Mesothelial cell of epicardium (in vitro differentiated cells): ENCODE results near the gene TACC2. TPM values are rescaled to one million over a fixed set of nuclear protein-coding genes. Genes with fewer than 3 reads are reported as not detected.

Source experiments
- DNase-seq, 2 experiments: peaks; one replicate each; pipeline ENCODE4 v3.0.0; 2021; ENCODE audit warnings: low spot score in 2 of 2; ENCODE audit not compliant: unreplicated experiment in 2 of 2
- H3K27ac Mint-ChIP-seq: 2 replicates; pipeline ENCODE4 v1.8.0; 2021; ENCODE audit warnings: mixed read lengths
- H3K27me3 Mint-ChIP-seq: 2 replicates; pipeline ENCODE4 v1.8.0; 2021; ENCODE audit warnings: low read depth, mixed read lengths
- H3K36me3 Mint-ChIP-seq: 2 replicates; pipeline ENCODE4 v1.8.0; 2021; ENCODE audit warnings: mixed read lengths
- H3K4me1 Mint-ChIP-seq: 2 replicates; pipeline ENCODE4 v1.8.0; 2021; ENCODE audit warnings: mixed read lengths
- H3K4me3 Mint-ChIP-seq: 2 replicates; pipeline ENCODE4 v1.8.0; 2021; ENCODE audit warnings: mild to moderate bottlenecking, moderate library complexity, mixed read lengths
- H3K9me3 Mint-ChIP-seq: 2 replicates; pipeline ENCODE4 v1.8.0; 2021; ENCODE audit warnings: mixed read lengths
- total RNA-seq: library from RNA; stranded (reverse); gene quantifications from 3 replicates; pipeline ENCODE4 v1.2.1, GENCODE V29; 2021
- TF ChIP-seq, protein P1 (sequence below): fragments of 200-600 bp; sonication (generic); IDR thresholded peaks from one replicate; pipeline ENCODE4 v1.5.0; 2021; ENCODE audit warnings: antibody characterized with exemption; ENCODE audit not compliant: unreplicated experiment

Gene TACC2
- total RNA-seq, 1 donor from 2014 or later = 25.5 TPM

DNA sequence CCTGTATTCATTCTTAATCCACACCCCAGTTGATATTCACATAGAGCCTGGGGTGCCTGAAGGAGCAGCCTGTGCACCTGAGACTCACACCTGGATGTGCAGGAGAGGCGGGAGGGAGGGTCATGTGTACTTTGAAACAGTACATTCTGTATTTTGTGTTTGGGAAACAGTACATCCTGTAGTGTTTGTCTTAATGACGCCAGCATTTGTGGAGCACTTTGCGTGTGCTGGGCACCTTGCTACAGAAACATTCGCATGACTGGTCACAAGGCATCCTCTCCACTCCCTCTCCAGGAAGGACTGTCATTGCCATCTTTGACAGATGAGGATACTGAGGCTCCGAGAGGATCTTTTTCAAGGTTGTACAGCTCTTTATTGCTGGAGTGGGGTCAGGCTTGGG, 132.1 kb downstream of the TACC2 start:
- no peaks in the 10 kb centered on the region for H3K36me3 Mint-ChIP-seq
- TF ChIP-seq, protein P1, sequence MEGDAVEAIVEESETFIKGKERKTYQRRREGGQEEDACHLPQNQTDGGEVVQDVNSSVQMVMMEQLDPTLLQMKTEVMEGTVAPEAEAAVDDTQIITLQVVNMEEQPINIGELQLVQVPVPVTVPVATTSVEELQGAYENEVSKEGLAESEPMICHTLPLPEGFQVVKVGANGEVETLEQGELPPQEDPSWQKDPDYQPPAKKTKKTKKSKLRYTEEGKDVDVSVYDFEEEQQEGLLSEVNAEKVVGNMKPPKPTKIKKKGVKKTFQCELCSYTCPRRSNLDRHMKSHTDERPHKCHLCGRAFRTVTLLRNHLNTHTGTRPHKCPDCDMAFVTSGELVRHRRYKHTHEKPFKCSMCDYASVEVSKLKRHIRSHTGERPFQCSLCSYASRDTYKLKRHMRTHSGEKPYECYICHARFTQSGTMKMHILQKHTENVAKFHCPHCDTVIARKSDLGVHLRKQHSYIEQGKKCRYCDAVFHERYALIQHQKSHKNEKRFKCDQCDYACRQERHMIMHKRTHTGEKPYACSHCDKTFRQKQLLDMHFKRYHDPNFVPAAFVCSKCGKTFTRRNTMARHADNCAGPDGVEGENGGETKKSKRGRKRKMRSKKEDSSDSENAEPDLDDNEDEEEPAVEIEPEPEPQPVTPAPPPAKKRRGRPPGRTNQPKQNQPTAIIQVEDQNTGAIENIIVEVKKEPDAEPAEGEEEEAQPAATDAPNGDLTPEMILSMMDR = no peak
- no peak overlapping the region for H3K27ac Mint-ChIP-seq
- no peak for DNase-seq
- H3K4me3 Mint-ChIP-seq = no peak overlapping the region
- H3K4me1 Mint-ChIP-seq = no peaks in the 10 kb centered on the region
- H3K27me3 Mint-ChIP-seq = no peaks in the 10 kb centered on the region
- no peaks in the 10 kb centered on the region for H3K9me3 Mint-ChIP-seq

DNA sequence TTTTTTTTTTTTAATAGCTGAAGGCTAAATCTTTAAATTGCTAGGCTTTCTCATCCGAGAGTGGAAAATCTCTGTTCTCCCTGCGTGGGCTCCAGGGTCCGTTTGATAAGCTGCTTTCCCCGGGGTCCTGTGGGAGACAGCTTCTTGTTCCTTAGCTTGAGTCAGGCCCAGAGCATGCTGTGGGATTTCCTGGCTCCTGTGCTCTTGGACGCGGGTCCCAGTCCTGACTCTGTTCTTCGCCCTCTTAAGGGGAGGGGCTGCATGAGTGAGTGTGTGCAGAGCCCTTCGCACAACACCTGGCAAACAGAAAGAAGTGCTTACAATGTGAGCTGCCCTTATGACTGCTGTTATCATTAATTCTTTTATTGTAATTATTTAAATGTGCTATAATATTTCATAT, 133.5 kb downstream of the TACC2 start:
- H3K4me1 Mint-ChIP-seq = peaks cover 2% of the 10 kb centered on the region
- H3K36me3 Mint-ChIP-seq = no peaks in the 10 kb centered on the region
- TF ChIP-seq, protein P1 = no peak
- DNase-seq = no peak
- H3K4me3 Mint-ChIP-seq = no peak overlapping the region
- no peak overlapping the region for H3K27ac Mint-ChIP-seq
- no peaks in the 10 kb centered on the region for H3K27me3 Mint-ChIP-seq
- no peaks in the 10 kb centered on the region for H3K9me3 Mint-ChIP-seq

- no peaks in the 10 kb centered on the region for H3K27me3 Mint-ChIP-seq
- H3K27ac Mint-ChIP-seq = no peak overlapping the region
- H3K4me3 Mint-ChIP-seq = no peak overlapping the region
- TF ChIP-seq, protein P1 = no peak
- H3K36me3 Mint-ChIP-seq = no peaks in the 10 kb centered on the region
- peaks cover 7% of the 10 kb centered on the region for H3K4me1 Mint-ChIP-seq
- DNase-seq = no peak
- no peaks in the 10 kb centered on the region for H3K9me3 Mint-ChIP-seq
These were observed 134.2 kb downstream of the TACC2 start for GRCh38 chr10:122123186-122123585.

- Mint-ChIP-seq H3K9me3 (no peaks in the 10 kb centered on the region), H3K27me3 (no peaks in the 10 kb centered on the region), H3K4me1 (peaks cover 9% of the 10 kb centered on the region), H3K36me3 (no peaks in the 10 kb centered on the region), H3K27ac (no peak overlapping the region), H3K4me3 (no peak overlapping the region)
- DNase-seq = no peak
- TF ChIP-seq, protein P1 = no peak
These were observed 135.4 kb downstream of the TACC2 start for GRCh38 chr10:122124342-122124741.

DNA sequence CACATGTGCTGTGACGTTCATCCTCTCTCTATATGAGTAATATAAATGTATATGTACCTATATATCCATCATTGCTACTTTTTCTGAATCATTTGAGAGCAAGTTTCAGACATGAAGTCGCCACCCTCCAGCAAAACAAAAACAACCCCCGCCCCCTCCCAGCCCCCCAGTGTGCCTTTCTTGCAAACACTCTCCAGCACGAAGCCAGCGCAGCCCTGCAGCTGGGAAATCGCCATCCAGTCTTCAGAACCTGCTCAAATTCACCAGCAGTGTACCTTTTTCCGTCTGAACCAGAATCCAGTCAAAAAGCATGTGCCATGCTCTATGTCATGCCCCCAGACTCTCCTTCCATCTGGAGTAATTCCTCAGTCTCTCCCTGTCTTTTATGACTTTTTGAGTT, 135.8 kb downstream of the TACC2 start:
- no peaks in the 10 kb centered on the region for H3K9me3 Mint-ChIP-seq
- DNase-seq = no peak
- no peaks in the 10 kb centered on the region for H3K27me3 Mint-ChIP-seq
- H3K36me3 Mint-ChIP-seq = no peaks in the 10 kb centered on the region
- no peak overlapping the region for H3K27ac Mint-ChIP-seq
- H3K4me1 Mint-ChIP-seq = peaks cover 9% of the 10 kb centered on the region
- TF ChIP-seq, protein P1 = no peak
- H3K4me3 Mint-ChIP-seq = no peak overlapping the region
